Middle frontal gyrus (tissue), 1 donor: ENCODE data around the gene C4orf50.

ENCODE experiments used
- DNase-seq: peaks from one replicate; pipeline ENCODE4 v3.0.0-alpha.2; 2015; ENCODE audit warnings: low spot score; ENCODE audit errors: extremely low spot score

Gene C4orf50

GRCh38 chr4:6043843-6044242 is 25.6 kb upstream of the C4orf50 start:
- DNase-seq = no peak

DNA sequence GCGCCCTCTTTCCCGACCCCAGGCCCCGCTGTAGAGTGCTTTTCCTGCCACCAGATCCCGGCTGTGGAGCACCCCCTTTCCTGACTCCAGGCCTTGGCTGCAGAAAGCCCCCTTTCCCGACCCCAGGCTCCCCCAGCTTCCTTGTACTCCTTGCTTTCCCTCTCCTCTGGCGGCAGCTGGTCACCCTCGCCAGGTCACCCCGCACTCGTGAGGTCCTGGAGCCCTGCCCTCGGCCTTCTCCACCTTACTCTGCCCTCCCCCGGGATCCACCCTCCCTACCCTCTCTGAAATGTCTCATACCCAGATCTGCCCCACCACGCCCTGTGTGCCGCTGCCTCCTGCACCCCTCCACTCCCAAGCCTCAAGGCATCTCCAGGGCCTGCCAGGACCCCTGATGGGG is 25.0 kb upstream of the C4orf50 start:
- no peak for DNase-seq

DNA sequence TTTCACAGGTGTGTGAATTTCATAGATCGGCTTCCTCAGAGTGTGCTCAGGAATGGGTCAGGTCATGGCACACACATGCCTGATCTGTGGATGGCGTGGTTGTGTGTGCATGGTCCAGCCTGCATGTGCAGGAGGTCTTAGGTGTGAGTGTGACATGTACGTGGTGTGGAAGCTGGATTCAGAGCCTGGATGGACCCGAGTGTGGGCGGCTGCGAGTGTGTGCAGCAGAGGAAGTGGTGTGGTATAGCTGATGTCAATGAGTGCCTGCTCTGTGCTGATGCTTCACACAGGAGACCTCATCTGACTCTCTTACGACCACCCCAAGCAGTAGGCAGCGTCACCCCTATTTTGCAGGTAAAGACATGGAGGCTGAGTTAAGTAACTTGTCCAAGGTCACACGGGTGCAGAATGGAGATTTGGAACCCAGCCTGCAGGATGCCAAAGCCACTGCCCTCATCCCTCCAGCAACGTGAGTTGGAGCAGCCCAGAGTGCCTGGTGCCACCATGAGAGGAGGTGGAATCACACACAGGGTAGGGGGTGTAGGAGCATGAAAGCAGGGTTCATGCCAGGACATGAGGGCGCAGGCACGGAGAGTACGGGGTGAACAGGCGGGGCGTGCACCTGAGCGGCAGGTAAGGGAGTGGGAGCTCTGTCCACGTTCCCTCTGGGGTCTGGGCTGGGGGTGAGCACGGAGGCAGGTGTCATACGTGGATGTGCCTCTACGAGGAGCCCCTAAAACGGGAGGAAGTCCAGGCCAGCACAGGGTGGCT is 24.2 kb upstream of the C4orf50 start:
- no peak for DNase-seq

- DNase-seq = no peak
These were observed 23.6 kb upstream of the C4orf50 start for GRCh38 chr4:6041800-6042199.

GRCh38 chr4:6038711-6039110 is 20.5 kb upstream of the C4orf50 start:
- DNase-seq = no peak

- no peak for DNase-seq
These were observed 17.6 kb upstream of the C4orf50 start for GRCh38 chr4:6035786-6036185.

GRCh38 chr4:6033381-6033780 is 15.2 kb upstream of the C4orf50 start:
- no peak for DNase-seq

DNA sequence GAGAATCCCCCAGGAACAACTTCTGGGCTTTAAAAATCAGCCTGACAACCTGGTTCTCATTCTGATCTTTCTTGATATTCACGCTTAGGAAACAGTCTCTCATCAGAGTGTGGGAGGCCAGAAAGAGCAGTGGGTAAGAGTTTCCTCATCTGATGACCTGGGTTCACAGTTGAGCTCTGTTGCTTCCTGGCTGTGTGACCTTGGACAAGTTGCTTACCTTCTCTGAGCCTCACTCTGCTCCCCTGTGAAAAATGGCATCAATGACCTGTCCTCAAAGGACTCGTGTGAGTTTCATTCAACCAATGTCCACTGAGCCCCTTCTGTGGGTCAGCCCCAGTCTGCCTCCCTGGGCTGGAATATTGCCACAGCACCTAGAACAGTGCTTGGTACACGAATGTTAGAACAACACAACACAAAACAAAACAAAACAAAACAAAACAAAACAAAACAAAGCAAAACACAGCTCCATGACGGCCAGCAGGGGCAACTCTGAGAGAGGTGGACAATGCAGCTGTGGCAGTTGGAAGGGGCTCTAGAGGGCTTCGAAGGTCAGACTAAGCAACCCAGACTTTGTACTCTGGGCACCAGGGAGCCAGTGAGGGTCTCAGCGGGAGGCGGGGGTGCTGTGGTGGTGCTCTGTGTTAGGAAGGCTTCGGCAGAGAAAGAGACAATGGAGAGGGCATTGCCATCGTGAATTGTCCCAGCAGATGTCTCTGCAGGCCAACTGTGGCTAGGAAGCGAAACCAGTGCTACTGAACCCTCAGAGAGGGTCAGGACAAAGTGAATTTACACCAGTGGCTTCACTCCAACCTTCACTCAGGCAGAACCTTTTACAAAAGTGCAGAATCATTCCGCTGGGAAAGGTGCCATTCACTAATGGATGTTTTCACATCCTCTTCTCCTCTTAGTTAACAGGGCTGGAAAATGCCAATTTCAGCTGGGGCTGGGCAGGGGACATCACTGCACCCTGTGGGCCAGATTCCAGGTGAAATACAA is 14.3 kb upstream of the C4orf50 start:
- peak; percentile 20 for DNase-seq

- DNase-seq = no peak
These were observed 13.6 kb upstream of the C4orf50 start for GRCh38 chr4:6031846-6032245.

- DNase-seq = no peak
These were observed 12.4 kb upstream of the C4orf50 start for GRCh38 chr4:6030679-6031078.

DNA sequence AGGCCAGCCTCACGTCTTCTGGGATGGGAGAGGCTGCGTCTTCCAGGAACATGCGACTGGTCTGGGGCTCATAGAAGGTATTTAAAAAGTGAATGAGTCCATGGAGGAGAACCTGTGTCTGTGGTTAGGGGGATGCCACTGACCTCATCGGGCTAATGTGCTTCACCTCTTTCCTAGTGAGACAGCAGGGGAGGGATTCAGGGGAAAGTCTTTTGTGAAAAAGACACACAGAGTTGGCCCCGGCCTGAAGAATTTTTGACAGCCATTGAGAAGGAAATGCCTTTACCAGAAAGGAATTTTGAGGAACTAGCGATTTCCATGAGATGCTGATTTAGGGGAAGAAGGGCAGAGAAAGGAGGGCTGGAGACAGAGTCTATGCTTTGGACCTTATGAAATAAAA is 11.0 kb upstream of the C4orf50 start:
- DNase-seq = no peak

GRCh38 chr4:6028168-6028567 is 9.9 kb upstream of the C4orf50 start:
- no peak for DNase-seq

GRCh38 chr4:6027392-6027791 is 9.2 kb upstream of the C4orf50 start:
- DNase-seq = no peak

GRCh38 chr4:6024313-6024960 is 6.2 kb upstream of the C4orf50 start:
- no peak for DNase-seq

DNA sequence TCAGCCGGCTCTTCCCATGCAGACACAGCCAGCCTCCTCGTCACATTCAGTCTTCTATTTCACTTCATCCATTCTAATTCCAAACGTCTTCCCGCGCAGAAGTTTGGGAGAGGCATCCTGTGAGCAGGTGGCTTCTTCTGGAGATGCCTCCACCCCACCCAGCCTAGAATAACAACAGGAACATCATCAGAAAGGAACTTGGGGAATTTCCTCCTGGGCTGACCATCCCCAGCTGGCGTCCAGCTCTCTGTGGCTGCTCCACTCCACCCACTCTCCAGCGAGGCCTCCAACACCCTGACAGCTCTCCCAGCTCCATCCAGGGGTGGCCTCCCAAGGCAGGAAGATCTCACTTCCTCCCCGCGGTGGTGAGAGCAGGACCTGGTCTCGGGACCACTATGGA is 5.5 kb upstream of the C4orf50 start:
- no peak for DNase-seq

DNA sequence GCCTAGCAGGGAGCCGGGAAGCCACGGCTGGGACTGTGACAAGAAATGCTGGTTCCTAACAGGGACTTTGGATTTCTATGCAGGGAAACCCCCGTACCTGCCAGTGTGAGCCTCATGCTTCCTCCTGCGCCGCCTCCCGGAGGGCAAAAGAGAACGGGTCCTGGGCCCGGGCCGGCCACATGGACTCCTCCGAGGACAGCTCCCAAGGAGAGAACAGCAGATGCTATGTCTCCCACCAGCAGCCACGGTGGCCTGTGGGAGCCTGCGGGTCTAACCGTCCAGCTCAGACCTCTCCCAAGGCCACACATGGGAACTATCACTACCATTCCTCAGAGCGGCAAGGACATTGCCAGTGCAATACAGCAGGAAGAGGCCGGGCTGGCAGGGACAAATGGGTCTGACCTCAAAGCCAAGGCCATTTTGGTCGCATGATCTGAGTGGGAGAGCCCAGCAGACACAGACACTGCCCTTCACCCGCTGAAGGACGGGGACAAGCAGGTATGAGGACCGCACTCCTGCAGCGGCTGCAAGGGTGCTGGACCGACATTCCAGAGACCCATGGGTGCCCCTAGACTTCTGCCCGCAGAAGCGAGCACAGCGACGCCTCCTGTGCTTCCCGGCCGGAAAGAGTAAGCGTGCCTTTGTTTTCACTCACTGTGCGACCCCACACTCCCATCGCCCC is 4.5 kb upstream of the C4orf50 start:
- DNase-seq = no peak

DNA sequence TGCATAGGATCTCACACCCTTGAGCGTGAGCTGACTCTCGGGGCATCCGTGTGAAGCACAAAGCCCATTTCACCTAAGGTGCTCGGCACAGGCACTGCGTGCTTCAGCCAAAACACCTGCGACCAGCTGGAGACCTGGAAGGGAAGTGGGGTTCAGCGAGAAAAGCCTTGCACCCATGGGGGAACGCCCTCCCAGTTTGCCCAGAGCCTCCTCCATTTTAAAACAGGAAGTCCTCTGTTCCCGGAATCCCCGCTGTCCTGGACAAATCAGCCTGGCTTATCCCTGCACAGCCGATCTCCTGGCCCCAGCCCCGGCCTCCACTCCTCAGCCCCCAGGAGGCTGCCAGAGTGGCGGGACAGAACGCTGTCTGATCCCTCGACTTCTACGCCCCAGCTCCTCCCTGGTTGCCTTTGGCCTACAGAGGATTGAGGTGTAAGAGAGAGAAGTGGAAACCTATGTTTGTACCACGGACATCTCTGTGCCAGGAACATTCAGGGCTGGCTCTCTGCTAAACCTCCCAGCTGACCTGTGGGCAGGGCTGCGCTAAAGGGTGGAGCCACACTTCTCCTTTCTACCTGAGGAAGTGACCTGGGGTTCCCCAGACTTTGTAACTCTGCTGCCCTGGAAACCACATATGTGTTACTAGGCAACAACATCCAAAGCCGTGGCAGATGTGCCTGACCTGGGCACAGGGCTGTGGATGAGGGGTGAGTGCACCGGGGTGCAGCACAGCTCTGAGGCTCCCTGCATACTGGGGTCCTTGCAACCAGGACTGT is 3.8 kb upstream of the C4orf50 start:
- no peak for DNase-seq

DNA sequence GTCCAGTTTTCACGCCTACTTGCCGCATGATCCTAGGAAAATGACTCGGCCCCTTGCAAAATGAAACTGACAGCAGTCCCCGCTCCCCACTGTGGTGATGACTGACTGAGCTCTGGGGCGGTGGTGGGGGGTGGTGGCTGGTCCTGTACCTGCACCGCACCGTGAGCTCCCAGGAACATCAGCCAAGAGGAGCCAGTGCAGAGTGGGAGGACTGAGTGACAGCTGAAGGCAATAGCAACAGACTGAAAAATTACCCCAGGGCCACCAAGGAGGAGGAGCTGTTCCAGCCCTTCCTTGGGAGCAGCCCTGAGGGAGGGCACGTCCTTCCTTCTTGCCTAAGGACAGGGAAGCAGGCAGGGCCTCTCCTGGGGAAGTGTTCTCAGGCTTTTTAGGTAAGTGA is 2.4 kb upstream of the C4orf50 start:
- DNase-seq = no peak

DNA sequence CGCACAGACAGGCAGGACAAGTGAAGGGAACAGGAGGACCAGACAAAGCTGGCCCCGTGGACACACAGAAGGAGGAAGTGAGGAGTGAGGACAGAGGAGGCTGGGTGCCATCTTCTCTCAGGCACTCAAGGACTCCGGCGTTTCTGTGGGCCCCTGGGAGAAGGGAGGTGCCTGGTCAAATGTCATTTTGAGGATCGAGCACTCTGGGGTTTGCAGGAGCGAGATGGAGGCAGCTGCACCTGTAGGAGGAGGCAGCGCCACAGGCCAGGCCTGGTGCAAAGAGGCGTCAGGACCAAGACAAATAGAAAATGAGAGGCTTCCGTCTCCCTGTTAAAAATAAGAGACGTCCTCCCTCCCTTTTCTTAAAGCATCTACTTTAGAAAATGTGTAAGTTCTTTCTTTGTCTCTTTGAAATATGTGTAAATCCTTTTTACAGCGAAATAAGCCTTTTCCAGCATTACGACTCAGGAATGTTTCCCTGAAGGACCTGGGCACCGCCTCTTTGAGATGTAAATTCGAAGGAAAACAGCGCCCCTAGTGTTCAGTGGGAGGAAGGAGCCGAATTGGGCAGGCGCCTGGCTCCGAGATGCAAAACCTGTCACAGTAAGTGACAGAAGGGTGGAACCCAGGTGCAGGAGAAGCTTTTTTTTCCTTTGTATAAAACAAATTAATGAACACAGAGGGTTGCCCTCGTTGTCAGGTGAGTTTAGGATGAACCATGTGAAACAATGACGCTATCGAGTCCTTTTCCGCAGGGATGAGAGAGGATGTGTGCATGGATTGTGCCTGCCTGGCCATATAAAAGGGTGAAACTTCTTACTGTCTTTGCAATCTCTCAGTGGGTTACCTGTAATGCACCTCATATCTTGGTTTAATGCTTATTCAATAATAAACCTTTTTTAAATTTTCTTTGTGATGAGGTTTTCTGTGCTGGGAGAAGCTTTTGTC is 1.4 kb upstream of the C4orf50 start:
- no peak for DNase-seq
